GF-D8 (cell line): ENCODE measurements around the gene UBE2O.
"Not testable (repeated sequence)": the region's sequence is repeated elsewhere in the genome, so short reads cannot be mapped to it uniquely, and the experiment has no call there.

Experiments
- DNase-seq: peaks from one replicate; lab custom pipeline; 2025; lab: John Stamatoyannopoulos, UW

The UBE2O gene

GRCh38 chr17:76370261-76370993 is 82.5 kb downstream of the UBE2O start:
- no peak for DNase-seq

DNA sequence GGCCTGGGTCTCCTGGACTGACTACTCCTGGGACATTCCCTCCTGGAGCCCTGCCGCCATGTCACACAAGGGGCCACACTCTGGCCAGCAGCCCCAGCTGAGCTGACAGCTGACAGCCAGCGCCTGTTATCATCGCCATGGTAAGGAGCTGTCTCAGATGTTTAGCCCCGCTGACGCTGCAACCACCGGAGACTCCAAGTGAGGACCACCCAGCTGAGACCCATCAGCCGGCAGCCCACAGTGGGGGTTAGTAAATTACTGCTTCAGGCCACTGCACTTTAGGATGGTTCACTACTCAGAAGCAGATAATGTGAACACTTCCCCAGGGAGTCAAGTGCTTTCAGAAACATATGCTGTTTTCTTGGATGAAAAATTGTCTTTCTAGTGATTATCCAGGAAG is 83.1 kb downstream of the UBE2O start:
- DNase-seq = no peak

DNA sequence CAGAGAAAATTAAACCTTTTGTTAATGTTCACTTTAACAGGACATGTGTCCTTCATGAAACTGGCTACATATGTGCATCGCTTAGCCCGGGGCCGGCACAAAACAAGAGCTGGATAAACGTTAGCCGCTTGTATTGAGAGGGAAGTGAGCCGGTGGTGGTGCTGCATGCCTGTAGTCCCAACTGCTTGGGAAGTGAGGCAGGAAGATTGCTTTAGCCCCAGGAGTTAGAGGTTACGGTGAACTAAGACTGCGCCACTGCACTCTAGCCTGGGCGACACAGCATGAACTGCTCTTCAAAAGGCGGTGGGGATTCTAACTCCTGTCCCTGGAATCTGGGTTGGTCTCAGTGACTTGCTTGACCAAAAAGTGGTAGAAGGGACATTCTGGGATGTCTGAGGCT is 83.6 kb downstream of the UBE2O start:
- no peak for DNase-seq

- DNase-seq = no peak
Observed at GRCh38 chr17:76368545-76368944, 84.4 kb downstream of the UBE2O start.

DNA sequence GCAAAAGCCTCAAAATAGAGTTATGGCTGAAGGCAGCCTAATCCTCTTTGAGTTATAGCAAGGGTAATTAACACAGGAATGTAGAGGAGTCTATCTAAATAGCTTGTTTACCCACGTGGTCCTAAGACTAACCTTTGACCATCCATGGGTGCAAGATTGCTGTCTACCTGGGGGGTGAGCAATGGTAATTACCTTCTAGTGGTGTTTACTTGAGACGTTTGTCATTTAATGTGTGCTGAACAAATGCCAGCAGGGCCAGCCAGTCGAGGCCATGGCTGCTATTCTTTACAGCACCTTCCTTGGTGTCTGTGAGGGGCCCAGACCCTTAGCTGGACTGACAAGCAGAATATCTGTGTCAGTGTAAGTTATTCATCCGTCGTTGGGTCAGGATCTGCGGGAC is 85.3 kb downstream of the UBE2O start:
- no peak for DNase-seq

GRCh38 chr17:76366247-76366646 is 86.7 kb downstream of the UBE2O start:
- DNase-seq = no peak

- DNase-seq = no peak
Observed at GRCh38 chr17:76365256-76365903, 87.6 kb downstream of the UBE2O start.

- no peak for DNase-seq
Observed at GRCh38 chr17:76363107-76363842, 89.7 kb downstream of the UBE2O start.

GRCh38 chr17:76360461-76360860 is 92.5 kb downstream of the UBE2O start:
- no peak for DNase-seq

GRCh38 chr17:76359776-76360175 is 93.2 kb downstream of the UBE2O start:
- DNase-seq = not testable (repeated sequence)

DNA sequence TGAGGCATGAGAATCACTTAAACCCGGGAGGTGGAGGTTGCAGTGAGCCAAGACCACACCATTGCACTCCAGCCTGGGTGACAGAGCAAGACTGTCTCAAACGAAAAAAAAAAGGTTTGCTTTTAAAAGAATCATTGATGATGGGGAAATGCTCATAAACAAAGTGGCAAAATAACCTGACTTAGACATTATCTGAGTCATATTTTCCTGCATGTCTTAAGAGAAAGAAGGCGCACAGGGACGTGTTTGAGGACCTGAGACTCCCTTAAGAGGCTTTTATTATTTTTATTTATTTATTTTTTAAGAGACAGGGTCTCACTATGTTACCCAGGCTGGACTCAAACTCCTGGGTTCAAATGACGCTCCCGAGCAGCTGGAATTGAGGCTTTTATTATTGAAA is 93.6 kb downstream of the UBE2O start:
- DNase-seq = no peak

- no peak for DNase-seq
Observed at GRCh38 chr17:76357597-76358158, 95.3 kb downstream of the UBE2O start.

GRCh38 chr17:76356803-76357456 is 96.0 kb downstream of the UBE2O start:
- no peak for DNase-seq

DNA sequence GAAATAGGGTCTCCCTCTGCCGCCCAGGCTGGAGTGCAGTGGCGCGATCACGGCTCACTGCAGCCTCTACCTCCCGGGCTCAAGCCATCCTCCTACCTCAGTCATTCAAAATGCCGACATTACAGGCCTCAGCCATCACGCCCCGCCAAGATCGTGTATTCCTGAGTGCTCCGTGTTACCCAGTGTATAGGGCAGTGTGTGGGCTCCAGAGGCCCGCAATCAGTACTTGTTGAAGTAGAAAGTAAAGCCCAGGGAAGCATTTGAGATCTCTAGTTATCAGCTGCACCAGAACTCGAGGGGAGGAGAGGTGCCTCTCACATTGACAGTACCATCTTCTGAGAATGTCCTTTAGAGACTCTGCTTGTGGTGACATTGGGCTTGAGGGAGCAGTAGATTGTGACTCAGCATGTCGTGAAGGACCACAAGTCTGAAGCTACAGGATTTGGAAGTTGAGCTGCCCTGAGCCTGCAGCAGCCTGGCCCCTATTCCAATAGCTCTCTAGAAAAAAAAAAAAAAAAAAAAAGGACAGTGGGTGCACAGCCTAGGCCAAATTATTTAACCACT is 98.1 kb downstream of the UBE2O start:
- DNase-seq = peak; percentile 49

- DNase-seq = no peak
Observed at GRCh38 chr17:76354317-76354729, 98.6 kb downstream of the UBE2O start.

- DNase-seq = peak; percentile 74
Observed at GRCh38 chr17:76353599-76354316, 99.2 kb downstream of the UBE2O start, which contains the start of gene PRPSAP1. PRPSAP1 (minus strand) TSS chr17:76353916; CDS start chr17:76353703, 213 bp downstream.

DNA sequence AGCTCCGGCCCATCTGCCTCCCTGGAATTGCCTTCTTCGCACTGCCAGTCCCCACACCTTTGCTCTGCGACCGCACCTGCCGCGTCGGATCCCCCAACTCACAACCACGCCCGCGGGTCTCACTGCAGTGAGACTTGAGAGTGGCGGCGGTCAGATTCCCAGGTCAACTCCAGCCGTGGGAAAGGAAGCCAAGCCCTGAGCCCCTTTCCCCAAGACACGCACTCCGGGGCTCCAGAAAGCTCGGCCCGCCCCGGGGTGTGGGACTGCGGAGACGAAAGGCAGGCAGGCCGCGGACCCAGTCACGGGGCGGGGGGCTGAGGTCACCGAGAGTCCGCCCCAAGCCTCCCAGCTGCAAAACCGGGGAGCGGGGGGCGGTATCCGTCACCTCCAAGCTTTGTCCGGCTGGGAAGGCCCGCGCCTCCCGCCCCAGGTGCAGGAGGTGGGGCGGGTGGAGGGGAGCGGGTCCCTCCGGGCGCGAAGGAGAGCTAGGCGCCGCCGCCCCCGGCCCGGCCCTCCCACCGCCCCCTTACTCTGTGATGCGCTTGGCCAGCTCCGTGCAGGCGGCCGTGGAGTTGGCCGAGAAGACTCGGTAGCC is 99.9 kb downstream of the UBE2O start:
- DNase-seq = no peak

DNA sequence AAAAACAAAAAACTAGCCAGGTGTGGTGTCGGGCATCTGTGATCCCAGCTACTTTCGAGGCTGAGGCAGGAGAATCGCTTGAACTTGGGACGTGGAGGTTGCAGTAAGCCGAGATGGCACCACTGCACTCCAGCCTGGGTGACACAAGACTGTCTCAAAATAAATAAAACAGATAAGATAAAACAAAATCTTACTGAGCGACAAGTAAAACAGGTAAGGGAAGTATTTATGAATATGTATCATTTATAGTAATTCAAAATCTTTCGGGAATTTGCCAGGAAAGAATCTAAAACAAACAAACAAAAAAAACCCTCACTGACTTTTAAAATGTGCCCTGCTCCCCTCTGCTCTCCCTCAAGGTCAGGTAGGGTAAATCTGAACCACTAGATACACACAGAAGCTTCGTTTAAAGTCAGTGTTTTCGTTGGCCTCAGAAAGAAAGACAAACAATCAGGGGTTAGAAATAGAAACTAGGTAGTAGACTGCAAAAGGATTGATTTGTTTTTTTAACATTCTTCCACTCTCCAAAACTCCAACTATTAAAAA is 101.4 kb downstream of the UBE2O start:
- no peak for DNase-seq

DNA sequence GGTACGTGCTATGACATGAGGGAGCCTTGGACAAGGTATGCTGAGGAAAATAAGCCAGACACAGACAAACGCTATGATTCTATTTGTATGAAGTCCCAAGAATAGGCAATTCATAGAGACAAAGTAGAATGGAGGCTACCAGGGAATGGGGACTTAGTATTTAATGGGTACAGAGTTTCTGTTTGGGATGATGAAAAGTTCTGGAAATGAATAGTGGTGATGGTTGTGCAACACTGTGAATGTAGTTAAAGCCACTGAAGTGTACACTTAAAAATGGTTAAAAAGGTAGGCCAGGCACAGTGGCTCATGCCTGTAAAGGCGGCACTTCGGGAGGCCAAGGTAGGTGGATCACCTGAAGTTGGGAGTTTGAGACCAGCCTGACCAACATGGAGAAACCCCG is 102.5 kb downstream of the UBE2O start:
- DNase-seq = no peak

DNA sequence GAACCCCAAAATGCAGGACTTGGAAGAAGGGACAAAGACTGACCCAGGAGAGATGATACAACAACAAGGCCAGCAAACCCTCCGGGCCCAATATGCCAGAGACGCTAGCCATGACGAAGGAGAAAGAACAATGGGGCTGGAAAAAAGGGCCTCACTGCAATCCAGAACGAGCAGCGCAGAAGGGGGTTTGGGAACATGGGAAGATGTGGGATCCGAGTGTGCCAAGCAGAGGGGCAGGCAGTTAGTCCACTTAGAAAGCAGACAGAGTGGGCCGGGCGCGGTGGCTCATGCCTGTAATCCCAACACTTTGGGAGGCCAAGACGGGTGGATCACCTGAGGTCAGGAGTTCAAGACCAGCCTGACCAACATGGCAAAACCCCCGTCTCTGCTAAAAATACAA is 106.0 kb downstream of the UBE2O start:
- not testable (repeated sequence) for DNase-seq
